Naive thymus-derived CD4-positive, alpha-beta T cell (primary cell): Measurements from ENCODE around the gene SETX. TPM values are rescaled to one million over a fixed set of nuclear protein-coding genes. Genes with fewer than 3 reads are reported as not detected.
A peak's percentile ranks its signal among the peaks of the same experiment; 100 is the strongest.

ENCODE experiments used
- ATAC-seq: fragments of 150-1000 bp; cut with Tn5 transposase; 2 replicates; pipeline ENCODE4 v1.10.0; 2021; ENCODE audit warnings: mild to moderate bottlenecking, moderate library complexity
- CTCF ChIA-PET: fragments of 350-600 bp; sonication (Branson Sonifier 250); formaldehyde crosslinking; loops from one replicate; lab custom pipeline; 2021; ENCODE audit warnings: antibody characterized with exemption; lab: Charles Lee
- POLR2A ChIA-PET: fragments of 350-600 bp; sonication (Branson Sonifier 250); formaldehyde crosslinking; loops from one replicate; lab custom pipeline; 2021; ENCODE audit warnings: antibody characterized with exemption, inconsistent platforms; lab: Charles Lee
- DNase-seq, 9 donors: peaks; one replicate each; pipeline versions ENCODE4 v3.0.0 to v3.0.0-alpha.2; 2020 to 2022; ENCODE audit warnings: mixed read lengths in 1 of 9
- H3K27ac ChIP-seq: one replicate; pipeline ENCODE4 v1.7.0; 2013; ENCODE audit warnings: mild to moderate bottlenecking, low read depth, low read length, moderate library complexity
- H3K27me3 ChIP-seq, 2 donors: one replicate each; pipeline ENCODE4 v1.7.0; 2013; ENCODE audit warnings: low read length in 2 of 2, mild to moderate bottlenecking in 2 of 2, moderate library complexity in 2 of 2; ENCODE audit not compliant: control insufficient read depth in 2 of 2, insufficient read depth in 2 of 2
- H3K36me3 ChIP-seq, 3 experiments: 1 replicate in 2 of 3; 2 replicates in 1 of 3; pipeline ENCODE4 v1.7.0; 2013; ENCODE audit warnings: low read length in 3 of 3, mild to moderate bottlenecking in 3 of 3, moderate library complexity in 1 of 3; ENCODE audit not compliant: insufficient read depth in 3 of 3, control insufficient read depth in 2 of 3
- H3K4me1 ChIP-seq, 2 donors: one replicate each; pipeline ENCODE4 v1.7.0; 2013; ENCODE audit warnings: low read length in 2 of 2, mild to moderate bottlenecking in 2 of 2, moderate library complexity in 1 of 2; ENCODE audit not compliant: control insufficient read depth in 2 of 2, insufficient read depth in 2 of 2
- H3K4me3 ChIP-seq: 2 replicates; pipeline ENCODE4 v1.7.0; 2013; ENCODE audit warnings: mild to moderate bottlenecking, low read length
- H3K9me3 ChIP-seq, 3 experiments: 1 replicate in 2 of 3; 2 replicates in 1 of 3; pipeline ENCODE4 v1.7.0; 2013; ENCODE audit warnings: low read length in 3 of 3; ENCODE audit not compliant: control insufficient read depth in 2 of 3
- H3K27ac Mint-ChIP-seq, 9 donors: one replicate each; pipeline ENCODE4 v1.8.0; 2020 to 2022; ENCODE audit warnings: mixed read lengths in 9 of 9, mild to moderate bottlenecking in 8 of 9, moderate library complexity in 5 of 9, inconsistent platforms in 2 of 9
- H3K27me3 Mint-ChIP-seq, 5 donors: one replicate each; pipeline ENCODE4 v1.8.0; 2021 to 2022; ENCODE audit warnings: mixed read lengths in 5 of 5, mild to moderate bottlenecking in 1 of 5
- H3K36me3 Mint-ChIP-seq, 5 donors: one replicate each; pipeline ENCODE4 v1.8.0; 2020 to 2022; ENCODE audit warnings: mixed read lengths in 5 of 5, mild to moderate bottlenecking in 3 of 5, inconsistent platforms in 1 of 5
- H3K4me1 Mint-ChIP-seq, 7 donors: one replicate each; pipeline ENCODE4 v1.8.0; 2020 to 2022; ENCODE audit warnings: mixed read lengths in 7 of 7, mild to moderate bottlenecking in 3 of 7, inconsistent platforms in 1 of 7
- H3K4me3 Mint-ChIP-seq, 10 donors: one replicate each; pipeline ENCODE4 v1.8.0; 2020 to 2022; ENCODE audit warnings: mild to moderate bottlenecking in 10 of 10, mixed read lengths in 10 of 10, moderate library complexity in 6 of 10, inconsistent platforms in 2 of 10
- H3K9me3 Mint-ChIP-seq, 11 donors: one replicate each; pipeline ENCODE4 v1.8.0; 2020 to 2022; ENCODE audit warnings: mixed read lengths in 11 of 11, mild to moderate bottlenecking in 4 of 11, inconsistent platforms in 1 of 11, moderate library complexity in 1 of 11
- intact Hi-C, 2 donors: fragments of 100-400 bp; cut with micrococcal nuclease; formaldehyde crosslinking; loops; one replicate each; pipeline ENCODE4 v1.15.1; 2023
- polyA plus RNA-seq, 2 donors: library from polyadenylated mRNA; unstranded; fragments of 300-500 nt; fragmentation: Illumina TruSeq; gene quantifications; one replicate each; pipeline ENCODE4 v1.2.3, GENCODE V29; 2021
- total RNA-seq, 6 experiments: library from RNA in 5 of 6; stranded (reverse) in 5 of 6; gene quantifications; 1 replicate in 5 of 6; 2 replicates in 1 of 6; pipeline ENCODE4 v1.2.3 and lab custom pipeline; 2021 to 2026

SETX gene
- total and polyA plus RNA-seq, 7 experiments from 2014 or later, result 29.0 to 83.2 (median 66.1) TPM

- Histone ChIP-seq H3K27ac (no peak overlapping the region), H3K4me3 (no peak overlapping the region), H3K9me3 (no peaks in the 10 kb centered on the region), H3K4me1 (peaks cover 11 to 17% of the 10 kb centered on the region in 2 donors), H3K36me3 (no peaks in the 10 kb centered on the region), H3K27me3 (no peaks in the 10 kb centered on the region)
- H3K9me3 Mint-ChIP-seq, result peaks cover 0 to 4% (median 0%) of the 10 kb centered on the region in 11 donors
- H3K4me1 Mint-ChIP-seq, result peaks cover 5 to 24% (median 21%) of the 10 kb centered on the region in 7 donors
- intact Hi-C loops, result no loop called here
- peaks cover 0 to 11% (median 0%) of the 10 kb centered on the region in 5 donors for H3K27me3 Mint-ChIP-seq
- H3K4me3 Mint-ChIP-seq, result peak overlapping the region in 2 of 10 donors; percentile 97 to 99
- DNase-seq (no peak), ATAC-seq (no peak)
- H3K27ac Mint-ChIP-seq, result no peak overlapping the region
- H3K36me3 Mint-ChIP-seq, result no peaks in the 10 kb centered on the region
- ChIA-PET CTCF (interaction anchor here (2.0 to 3.7 kb wide), 4 partner anchors 14 to 481 kb away, joined by 7 to 15 read pairs (median 10); no protein-coding TSS in a partner anchor), POLR2A (no interaction called here)
Measured at GRCh38 chr9:132239518-132239917, 115.3 kb downstream of the SETX start.

DNA sequence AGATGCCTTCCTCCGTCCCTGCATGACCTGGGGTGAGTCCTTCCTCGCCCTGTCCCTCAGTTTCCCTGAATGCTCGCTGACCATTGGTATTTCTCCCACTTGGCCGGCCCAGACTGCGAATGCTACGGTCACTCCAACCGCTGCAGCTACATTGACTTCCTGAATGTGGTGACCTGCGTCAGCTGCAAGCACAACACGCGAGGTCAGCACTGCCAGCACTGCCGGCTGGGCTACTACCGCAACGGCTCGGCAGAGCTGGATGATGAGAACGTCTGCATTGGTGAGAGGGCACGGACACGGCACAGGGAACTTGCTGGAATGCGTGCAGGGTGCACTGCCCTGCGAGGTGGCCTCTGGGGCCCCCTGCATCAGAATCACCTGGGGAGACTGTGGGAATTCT is 115.8 kb downstream of the SETX start:
- peaks cover 5 to 24% (median 21%) of the 10 kb centered on the region in 7 donors for H3K4me1 Mint-ChIP-seq
- ATAC-seq, result no peak
- H3K9me3 Mint-ChIP-seq, result peaks cover 0 to 4% (median 0%) of the 10 kb centered on the region in 11 donors
- ChIA-PET CTCF (interaction anchor here (0.6 to 3.7 kb wide), 6 partner anchors 14 to 659 kb away, joined by 3 to 15 read pairs (median 7); no protein-coding TSS in a partner anchor), POLR2A (no interaction called here)
- no peaks in the 10 kb centered on the region for H3K9me3 ChIP-seq
- H3K27me3 ChIP-seq, result no peaks in the 10 kb centered on the region
- no peak overlapping the region for H3K27ac ChIP-seq
- no peak overlapping the region for H3K4me3 ChIP-seq
- no peaks in the 10 kb centered on the region for H3K36me3 Mint-ChIP-seq
- no peaks in the 10 kb centered on the region for H3K36me3 ChIP-seq
- peaks cover 0 to 6% (median 0%) of the 10 kb centered on the region in 5 donors for H3K27me3 Mint-ChIP-seq
- peaks cover 11 to 17% of the 10 kb centered on the region in 2 donors for H3K4me1 ChIP-seq
- DNase-seq, result no peak
- intact Hi-C loops, result no loop called here
- no peak overlapping the region for H3K4me3 Mint-ChIP-seq
- H3K27ac Mint-ChIP-seq, result no peak overlapping the region

DNA sequence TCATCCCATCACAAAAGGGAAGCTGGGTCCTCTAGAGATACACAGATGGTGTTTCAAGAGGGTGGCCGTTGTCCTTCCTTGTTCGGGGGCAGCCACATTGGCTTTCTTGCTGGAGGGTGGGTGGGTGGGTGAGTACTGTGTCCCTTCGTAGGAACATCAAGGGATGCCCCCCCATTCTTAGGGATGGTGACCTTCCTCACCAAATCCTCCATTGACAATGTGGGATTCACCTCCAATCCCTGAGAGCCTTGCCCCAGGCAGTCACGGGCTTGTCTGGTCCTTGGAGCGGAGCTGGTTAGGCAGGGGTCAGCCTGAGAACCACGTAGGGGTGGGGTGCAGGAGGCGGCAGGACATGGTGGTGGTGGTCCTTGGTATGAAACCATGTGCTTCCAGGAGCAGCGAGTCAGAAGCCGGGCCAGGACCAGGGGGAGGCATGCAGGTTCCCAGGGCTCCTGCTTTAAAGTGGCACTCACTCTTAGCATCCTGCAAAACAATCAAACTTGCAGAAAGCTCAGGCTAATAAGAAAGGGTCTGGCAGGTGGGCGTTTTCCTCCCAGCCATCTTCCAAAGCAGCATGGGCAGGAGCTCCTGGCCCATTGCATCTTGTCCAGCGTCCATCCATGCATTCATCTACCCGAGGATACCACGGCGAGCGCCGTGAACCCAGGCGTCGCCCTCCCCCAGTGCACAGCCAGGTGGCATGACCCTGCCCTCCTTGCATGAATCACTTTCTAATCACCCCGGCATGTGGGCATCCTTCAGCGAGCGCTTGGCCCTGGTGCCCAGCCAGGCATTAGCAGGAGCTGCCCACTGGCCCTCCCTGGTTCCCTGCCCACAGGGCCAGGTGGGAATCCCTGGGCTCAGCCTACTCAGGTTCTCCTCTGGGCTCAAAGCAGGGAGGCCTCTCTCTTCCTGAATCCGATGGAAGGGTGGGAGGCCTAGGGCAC is 116.5 kb downstream of the SETX start:
- Mint-ChIP-seq H3K27ac (no peak overlapping the region), H3K4me3 (no peak overlapping the region)

DNA sequence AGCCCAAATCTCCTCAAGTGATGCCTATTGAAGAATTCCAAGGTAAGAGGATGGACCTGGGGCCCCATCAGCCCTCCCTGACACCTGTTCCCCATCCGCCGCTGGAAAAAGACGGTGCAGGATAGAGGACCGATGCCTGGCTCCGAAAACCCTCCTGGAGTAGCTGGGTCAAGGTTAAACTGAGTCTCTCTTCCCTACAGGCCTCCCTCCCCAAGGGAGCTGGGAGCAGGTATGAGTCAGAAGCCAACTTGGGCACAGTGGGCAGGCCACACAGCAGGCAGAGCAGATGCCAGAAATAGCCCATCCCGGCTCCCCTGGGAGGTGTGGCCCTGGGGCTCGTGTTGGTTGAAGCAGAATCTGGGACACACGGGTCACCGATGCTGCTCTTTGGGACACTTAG is 117.3 kb downstream of the SETX start:
- ChIA-PET CTCF (interaction anchor here (1.0 to 3.3 kb wide), 5 partner anchors 13 to 479 kb away, joined by 4 to 40 read pairs (median 5); no protein-coding TSS in a partner anchor), POLR2A (no interaction called here)
- no peak for ATAC-seq
- peaks cover 0 to 4% (median 0%) of the 10 kb centered on the region in 11 donors for H3K9me3 Mint-ChIP-seq
- Histone ChIP-seq H3K4me1 (peaks cover 5 to 12% of the 10 kb centered on the region in 2 donors), H3K9me3 (no peaks in the 10 kb centered on the region), H3K36me3 (no peaks in the 10 kb centered on the region), H3K27ac (no peak overlapping the region), H3K27me3 (no peaks in the 10 kb centered on the region), H3K4me3 (no peak overlapping the region)
- intact Hi-C loops, result loop anchor here (2.0 kb wide), 2 partner anchors 15 to 483 kb away; no protein-coding TSS in a partner anchor
- no peak overlapping the region for H3K4me3 Mint-ChIP-seq
- no peaks in the 10 kb centered on the region for H3K27me3 Mint-ChIP-seq
- no peak for DNase-seq
- peaks cover 3 to 22% (median 14%) of the 10 kb centered on the region in 7 donors for H3K4me1 Mint-ChIP-seq
- H3K36me3 Mint-ChIP-seq, result no peaks in the 10 kb centered on the region
- no peak overlapping the region for H3K27ac Mint-ChIP-seq

More for the DNA sequence above, 116.5 kb downstream of the SETX start:
- peaks cover 0 to 4% (median 0%) of the 10 kb centered on the region in 11 donors for H3K9me3 Mint-ChIP-seq
- CTCF ChIA-PET, result interaction anchor here (0.5 to 3.7 kb wide), 7 partner anchors 17 to 658 kb away, joined by 3 to 15 read pairs (median 5); no protein-coding TSS in a partner anchor
- Histone ChIP-seq H3K36me3 (no peaks in the 10 kb centered on the region), H3K27me3 (no peaks in the 10 kb centered on the region), H3K9me3 (no peaks in the 10 kb centered on the region), H3K4me1 (peaks cover 11 to 17% of the 10 kb centered on the region in 2 donors), H3K4me3 (no peak overlapping the region), H3K27ac (no peak overlapping the region)
- intact Hi-C loops, result no loop called here
- H3K27me3 Mint-ChIP-seq, result no peaks in the 10 kb centered on the region
- H3K4me1 Mint-ChIP-seq, result peaks cover 5 to 24% (median 17%) of the 10 kb centered on the region in 7 donors
- ATAC-seq, result no peak
- POLR2A ChIA-PET, result no interaction called here
- no peaks in the 10 kb centered on the region for H3K36me3 Mint-ChIP-seq
- no peak for DNase-seq

GRCh38 chr9:132236662-132237311 is 118.0 kb downstream of the SETX start:
- CTCF ChIA-PET, result interaction anchor here (0.7 to 3.3 kb wide), 14 partner anchors 12 to 648 kb away, joined by 3 to 40 read pairs (median 4); no protein-coding TSS in a partner anchor
- H3K9me3 Mint-ChIP-seq, result peaks cover 0 to 4% (median 0%) of the 10 kb centered on the region in 11 donors
- no peaks in the 10 kb centered on the region for H3K27me3 Mint-ChIP-seq
- Histone ChIP-seq H3K36me3 (no peaks in the 10 kb centered on the region), H3K4me3 (no peak overlapping the region), H3K4me1 (peaks cover 5 to 12% of the 10 kb centered on the region in 2 donors), H3K9me3 (no peaks in the 10 kb centered on the region), H3K27me3 (no peaks in the 10 kb centered on the region), H3K27ac (no peak overlapping the region)
- intact Hi-C loops, result loop anchor here (1.0 to 2.0 kb wide), 4 partner anchors 16 to 482 kb away; no protein-coding TSS in a partner anchor
- no peak for ATAC-seq
- peaks cover 0 to 19% (median 11%) of the 10 kb centered on the region in 7 donors for H3K4me1 Mint-ChIP-seq
- no peak overlapping the region for H3K4me3 Mint-ChIP-seq
- H3K36me3 Mint-ChIP-seq, result no peaks in the 10 kb centered on the region
- H3K27ac Mint-ChIP-seq, result peak overlapping the region in 2 of 9 donors; percentile 59 to 77
- POLR2A ChIA-PET, result no interaction called here
- no peak for DNase-seq
